Measurements from ENCODE around the gene ZBTB43.
"Not testable (repeated sequence)": the region's sequence is repeated elsewhere in the genome, so short reads cannot be mapped to it uniquely, and the experiment has no call there.

ZBTB43 gene

GRCh38 chr9:126790561-126790960 lies 14.3 kb upstream of the ZBTB43 start:
- DNase-seq (ENCODE audit: low read depth), result no peak

DNA sequence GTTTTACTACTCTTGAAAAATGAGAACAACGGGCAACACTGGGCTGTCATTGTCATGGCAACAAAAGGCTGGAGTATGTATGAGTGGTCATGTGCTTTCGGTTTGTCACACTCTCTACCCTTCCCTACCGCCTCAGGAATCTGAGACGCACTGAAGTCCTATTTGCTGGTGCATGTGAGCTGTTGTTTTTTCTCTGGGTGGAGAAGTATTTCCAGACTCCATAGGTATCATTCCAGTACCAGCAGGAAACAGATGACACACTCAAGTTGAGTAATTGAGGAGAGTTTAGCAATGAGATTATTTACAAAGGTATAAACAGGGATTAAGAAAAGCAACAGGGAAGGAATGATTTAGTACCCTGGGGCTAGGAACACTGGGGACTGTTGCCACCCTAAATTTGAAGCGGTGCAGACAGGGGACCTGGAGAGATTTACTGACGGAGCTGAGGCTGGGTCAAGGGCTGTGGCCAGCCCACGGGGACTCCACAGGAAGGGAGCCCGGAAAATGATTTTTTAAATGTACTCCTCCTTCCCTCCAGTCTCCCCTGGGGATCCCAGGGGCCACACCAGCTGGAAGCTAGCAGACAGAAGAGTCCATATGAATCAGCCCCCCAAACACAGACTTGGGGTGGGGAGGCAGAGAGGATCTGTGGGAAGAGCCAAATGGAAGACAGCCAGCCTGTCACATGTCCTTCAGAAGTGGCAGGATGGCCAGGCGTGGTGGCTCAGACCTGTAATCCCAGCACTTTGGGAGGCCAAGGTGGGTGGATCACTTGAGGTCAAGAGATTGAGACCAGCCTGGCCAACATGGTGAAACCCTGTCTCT lies 13.2 kb upstream of the ZBTB43 start:
- peak; percentile 84 for DNase-seq (ENCODE audit: low read depth)

- no peak for DNase-seq (ENCODE audit: low read depth)
Observed at GRCh38 chr9:126793686-126794417, 11.0 kb upstream of the ZBTB43 start.

DNA sequence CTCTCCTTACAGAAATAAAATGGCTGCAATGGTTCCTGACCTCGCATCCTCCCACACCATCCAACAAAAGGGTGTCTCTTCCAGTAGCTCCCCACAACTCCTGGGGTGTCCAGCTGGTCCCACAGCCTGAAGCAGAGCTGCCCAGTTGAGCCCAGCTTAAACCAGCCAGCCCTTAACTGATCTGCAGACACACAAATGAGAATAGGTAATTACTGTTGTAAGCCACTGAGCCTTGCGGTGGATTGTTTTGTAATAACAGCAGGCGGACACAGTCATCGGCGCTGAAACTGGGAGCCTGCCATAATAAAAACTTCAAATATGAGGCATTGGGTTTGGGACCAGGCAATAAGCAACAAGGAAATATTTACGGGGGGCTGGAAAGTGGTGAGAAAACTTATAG lies 10.4 kb upstream of the ZBTB43 start:
- no peak for DNase-seq (ENCODE audit: low read depth)

DNA sequence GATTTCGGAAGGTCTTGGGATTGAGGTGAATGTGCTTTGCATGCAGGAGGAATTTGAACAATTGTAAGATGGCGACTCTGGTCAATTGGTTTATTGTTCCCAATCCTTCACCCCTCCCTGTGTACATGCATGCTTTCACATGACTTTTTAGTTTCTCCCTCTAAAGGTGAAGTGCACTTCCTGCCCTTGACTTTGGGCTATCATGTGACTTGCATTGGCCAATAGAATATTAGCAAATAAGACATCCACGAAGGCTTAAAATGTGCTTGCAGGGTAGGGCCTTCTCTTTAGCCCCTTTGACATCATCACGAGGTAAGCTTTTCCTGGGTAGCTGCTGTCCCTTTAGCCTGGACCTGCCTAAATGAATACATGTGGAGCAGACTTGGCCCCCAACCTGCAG lies 8.1 kb upstream of the ZBTB43 start:
- DNase-seq (ENCODE audit: low read depth), result no peak

GRCh38 chr9:126797903-126798302 lies 6.9 kb upstream of the ZBTB43 start:
- no peak for DNase-seq (ENCODE audit: low read depth)

DNA sequence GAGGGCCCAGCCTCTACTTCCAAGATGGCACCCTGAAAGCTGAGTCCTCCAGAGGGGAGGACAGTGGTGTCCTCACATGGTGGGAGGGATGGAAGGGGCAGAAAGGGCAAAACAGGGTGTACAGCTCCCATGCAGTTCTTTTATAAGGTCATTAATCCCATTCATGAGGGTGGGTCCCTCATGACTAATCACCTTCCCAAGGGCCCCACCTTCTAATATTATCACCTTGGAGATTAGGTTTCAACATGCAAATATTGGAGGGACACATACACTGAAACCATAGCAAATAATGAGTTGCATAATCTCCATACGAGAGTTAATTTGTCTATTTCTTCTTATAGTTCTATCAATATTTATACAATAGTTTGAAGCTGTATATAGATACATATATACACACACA lies 5.8 kb upstream of the ZBTB43 start:
- DNase-seq (ENCODE audit: low read depth), result no peak

- DNase-seq (ENCODE audit: low read depth), result no peak
Observed at GRCh38 chr9:126802318-126803059, 2.4 kb upstream of the ZBTB43 start.

- no peak for DNase-seq (ENCODE audit: low read depth)
Observed at GRCh38 chr9:126804198-126804695, 593 bp upstream of the ZBTB43 start.

GRCh38 chr9:126805554-126806262 lies 868 bp downstream of the ZBTB43 start:
- DNase-seq (ENCODE audit: low read depth), result peak; percentile 85

DNA sequence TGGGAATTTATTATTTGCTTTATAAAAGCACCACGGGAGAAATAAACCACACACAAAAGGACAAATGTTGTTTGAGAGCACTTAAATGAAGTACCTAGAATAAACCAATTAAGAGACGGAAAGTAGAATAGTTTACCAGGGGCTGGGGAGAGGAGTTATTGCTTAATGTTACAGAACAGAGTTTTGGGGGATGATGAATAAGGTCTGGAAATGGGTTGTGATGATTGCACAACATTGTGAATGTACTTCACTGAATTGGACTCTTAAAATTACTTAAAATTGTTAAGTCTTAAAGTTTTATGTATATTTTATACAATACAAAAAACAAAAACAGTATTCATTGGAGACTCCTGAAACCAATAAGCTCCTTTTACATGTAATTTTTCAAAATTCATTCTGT lies 1.5 kb downstream of the ZBTB43 start:
- DNase-seq (ENCODE audit: low read depth), result peak; percentile 26

- no peak for DNase-seq (ENCODE audit: low read depth)
Observed at GRCh38 chr9:126809068-126809467, 4.2 kb downstream of the ZBTB43 start.

DNA sequence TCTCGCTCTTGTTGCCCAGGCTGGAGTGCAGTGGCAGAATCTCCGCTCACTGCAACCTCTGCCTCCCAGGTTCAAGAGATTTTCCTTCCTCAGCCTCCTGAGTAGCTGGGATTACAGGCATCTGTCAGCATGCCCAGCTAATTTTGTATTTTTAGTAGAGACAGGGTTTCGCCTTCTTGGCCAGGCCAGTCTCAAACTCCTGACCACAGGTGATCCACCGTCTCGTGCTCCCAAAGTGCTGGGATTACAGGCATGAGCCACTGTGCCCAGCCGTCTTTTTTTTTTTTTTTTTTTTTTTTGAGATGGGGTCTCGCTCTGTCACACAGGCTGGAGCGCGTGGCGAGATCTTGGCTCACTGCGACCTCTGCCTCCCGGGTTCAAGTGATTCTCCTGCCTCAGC lies 5.4 kb downstream of the ZBTB43 start:
- not testable (repeated sequence) for DNase-seq (ENCODE audit: low read depth)

DNA sequence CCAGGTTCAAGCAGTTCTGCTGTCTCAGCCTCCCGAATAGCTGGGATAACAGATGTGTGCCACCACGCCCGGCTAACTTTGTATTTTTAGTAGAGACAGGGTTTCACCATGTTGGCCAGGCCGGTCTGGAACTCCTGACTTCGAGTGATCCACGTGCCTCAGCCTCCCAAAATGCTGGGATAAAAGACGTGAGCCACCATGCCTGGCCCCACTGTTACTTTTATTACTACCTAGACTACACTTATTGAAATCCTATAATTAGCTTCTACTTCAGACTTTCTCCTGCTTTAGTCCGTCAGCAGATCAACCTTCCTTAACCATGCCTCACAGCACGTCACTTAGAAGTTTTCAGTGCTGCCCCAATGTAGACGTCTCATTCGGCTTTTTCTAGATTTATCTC lies 8.2 kb downstream of the ZBTB43 start:
- no peak for DNase-seq (ENCODE audit: low read depth)

DNA sequence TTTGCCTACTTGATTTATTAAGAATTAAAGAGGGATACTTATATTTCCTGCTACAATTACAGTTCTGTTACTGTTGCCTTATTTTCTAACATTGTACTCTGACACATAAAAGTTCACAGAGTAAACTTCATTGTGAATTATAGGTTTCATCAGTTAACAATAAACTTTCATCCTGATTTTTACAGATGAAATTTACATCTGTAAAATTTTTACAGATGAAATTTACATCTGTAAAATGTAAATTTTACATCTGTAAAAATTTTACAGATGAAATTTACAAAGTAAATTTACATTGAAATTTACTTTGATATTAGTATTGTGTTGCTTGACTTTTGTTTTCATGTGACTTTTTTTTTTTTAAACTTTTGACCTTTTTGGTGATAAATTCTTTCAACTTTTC lies 9.3 kb downstream of the ZBTB43 start:
- no peak for DNase-seq (ENCODE audit: low read depth)

GRCh38 chr9:126817615-126818014 lies 12.8 kb downstream of the ZBTB43 start:
- not testable (repeated sequence) for DNase-seq (ENCODE audit: low read depth)

DNA sequence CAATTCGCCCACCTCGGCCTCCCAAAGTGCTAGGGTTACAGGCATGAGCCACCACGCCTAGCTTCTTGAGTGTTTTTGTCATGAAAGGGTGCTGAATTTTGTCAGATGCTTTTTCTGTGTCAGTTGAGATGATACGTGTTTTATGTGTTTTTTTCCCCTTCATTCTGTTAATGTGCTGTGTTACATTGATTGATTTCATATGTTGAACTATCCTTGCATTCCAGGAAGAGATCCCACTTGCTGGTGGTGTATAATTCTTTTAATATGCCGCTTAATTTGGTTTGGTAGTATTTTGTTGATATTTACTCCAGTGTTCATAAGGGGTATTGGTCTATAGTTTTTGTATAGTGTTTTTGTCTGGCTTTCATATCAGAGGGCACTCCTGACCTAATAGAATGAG lies 13.6 kb downstream of the ZBTB43 start:
- DNase-seq (ENCODE audit: low read depth), result no peak

GRCh38 chr9:126819482-126819881 lies 14.6 kb downstream of the ZBTB43 start:
- DNase-seq (ENCODE audit: low read depth), result no peak

- no peak for DNase-seq (ENCODE audit: low read depth)
Observed at GRCh38 chr9:126822278-126822677, 17.4 kb downstream of the ZBTB43 start.

DNA sequence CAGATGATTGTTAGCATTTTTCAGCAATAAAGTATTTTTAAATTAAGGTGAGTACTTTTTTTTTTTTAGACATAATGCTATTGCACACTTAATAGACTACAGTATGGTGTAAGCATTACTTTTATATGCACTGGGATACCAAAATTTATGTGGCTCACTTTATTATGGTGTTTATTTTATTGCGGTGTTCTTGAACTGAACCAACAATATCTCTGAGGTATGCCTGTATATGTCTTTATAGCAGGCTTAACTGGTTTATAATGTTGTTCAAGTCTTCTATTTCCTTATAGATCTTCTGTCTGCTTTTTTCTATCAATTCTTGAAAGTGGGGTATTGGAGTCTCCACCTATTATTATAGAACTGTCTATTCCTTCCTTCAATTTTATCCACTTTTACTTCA lies 18.0 kb downstream of the ZBTB43 start:
- no peak for DNase-seq (ENCODE audit: low read depth)

- not testable (repeated sequence) for DNase-seq (ENCODE audit: low read depth)
Observed at GRCh38 chr9:126824052-126824451, 19.2 kb downstream of the ZBTB43 start.

- no peak for DNase-seq (ENCODE audit: low read depth)
Observed at GRCh38 chr9:126827227-126827626, 22.4 kb downstream of the ZBTB43 start.
